NCI-H187 (cell line): Measurements from ENCODE around the gene NR3C2.
A peak's percentile ranks its signal among the peaks of the same experiment; 100 is the strongest.

ENCODE experiments used
- DNase-seq, 2 experiments: peaks; one replicate each; lab custom pipeline; 2025; lab: John Stamatoyannopoulos, UW

The NR3C2 gene

DNA sequence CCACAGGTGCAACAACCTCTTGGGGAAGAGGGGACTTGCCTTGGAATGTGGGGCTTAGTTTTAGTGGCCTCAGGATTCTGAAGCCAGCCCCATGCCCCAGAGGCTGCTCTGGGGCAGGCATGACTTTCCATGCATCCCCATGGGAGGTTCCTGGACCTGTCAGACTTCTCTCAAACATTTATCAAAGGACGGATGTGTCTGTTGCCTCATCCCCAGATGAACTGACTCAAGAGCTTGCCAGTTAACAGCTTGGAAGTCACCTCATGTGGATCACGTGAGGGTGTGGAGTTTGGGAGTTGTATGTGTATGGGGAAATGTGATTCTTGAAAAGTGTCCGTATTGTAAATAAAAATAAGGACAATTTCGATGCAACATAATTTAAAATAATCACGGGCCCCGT is 368.9 kb downstream of the NR3C2 start:
- DNase-seq = no peak

DNA sequence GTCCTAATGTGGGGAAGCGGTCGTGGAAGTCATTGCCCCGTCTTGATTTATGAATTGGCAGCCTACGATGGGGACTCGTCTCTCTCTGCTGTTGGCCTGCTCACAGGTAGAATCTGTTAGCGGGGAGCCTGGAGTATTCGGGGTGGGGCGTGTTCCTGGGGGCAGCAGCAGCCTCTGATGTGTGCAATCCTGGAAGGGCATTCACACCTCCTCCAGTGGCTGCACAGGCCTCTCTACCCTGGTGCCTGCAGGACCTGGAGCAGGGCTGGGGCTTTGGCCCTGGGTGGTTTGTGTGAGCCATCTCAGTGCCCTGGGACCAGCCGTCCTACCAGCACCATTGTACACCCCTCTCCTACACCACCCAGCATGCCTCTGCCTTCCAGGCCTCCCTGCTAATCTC is 369.4 kb downstream of the NR3C2 start:
- no peak for DNase-seq

DNA sequence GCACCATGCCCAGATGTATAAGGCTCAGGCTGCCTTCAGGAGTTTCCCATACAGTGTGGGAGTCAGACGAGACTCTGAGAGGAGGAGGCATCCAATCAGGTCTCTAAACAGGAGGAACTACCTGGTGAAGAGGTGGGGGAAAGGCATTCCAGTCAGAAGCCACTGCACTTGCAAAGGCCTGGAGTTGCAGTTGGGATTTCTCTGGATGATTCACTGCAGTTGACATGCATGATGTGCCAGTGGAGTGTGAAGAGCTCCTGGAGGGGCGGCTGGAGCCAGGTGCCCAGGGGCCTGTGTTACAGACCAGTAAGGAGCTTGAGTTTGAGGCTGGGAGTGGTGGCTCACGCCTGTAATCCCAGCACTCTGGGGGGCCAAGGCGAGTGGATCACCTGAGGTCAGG is 371.2 kb downstream of the NR3C2 start:
- DNase-seq = no peak

DNA sequence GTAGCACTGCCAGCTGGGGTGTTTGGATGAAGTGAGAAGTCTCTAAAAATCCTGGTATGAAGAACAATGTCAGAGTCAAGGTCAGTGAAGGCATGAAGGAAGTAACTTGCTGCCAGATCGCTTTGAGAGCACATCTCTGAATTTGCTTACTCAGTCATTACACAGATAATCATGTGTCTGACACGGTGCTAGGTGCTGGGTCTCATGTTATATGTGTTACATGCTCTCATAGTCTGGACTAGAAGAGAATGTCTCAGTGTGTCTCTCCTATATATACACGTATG is 372.4 kb downstream of the NR3C2 start:
- no peak for DNase-seq

DNA sequence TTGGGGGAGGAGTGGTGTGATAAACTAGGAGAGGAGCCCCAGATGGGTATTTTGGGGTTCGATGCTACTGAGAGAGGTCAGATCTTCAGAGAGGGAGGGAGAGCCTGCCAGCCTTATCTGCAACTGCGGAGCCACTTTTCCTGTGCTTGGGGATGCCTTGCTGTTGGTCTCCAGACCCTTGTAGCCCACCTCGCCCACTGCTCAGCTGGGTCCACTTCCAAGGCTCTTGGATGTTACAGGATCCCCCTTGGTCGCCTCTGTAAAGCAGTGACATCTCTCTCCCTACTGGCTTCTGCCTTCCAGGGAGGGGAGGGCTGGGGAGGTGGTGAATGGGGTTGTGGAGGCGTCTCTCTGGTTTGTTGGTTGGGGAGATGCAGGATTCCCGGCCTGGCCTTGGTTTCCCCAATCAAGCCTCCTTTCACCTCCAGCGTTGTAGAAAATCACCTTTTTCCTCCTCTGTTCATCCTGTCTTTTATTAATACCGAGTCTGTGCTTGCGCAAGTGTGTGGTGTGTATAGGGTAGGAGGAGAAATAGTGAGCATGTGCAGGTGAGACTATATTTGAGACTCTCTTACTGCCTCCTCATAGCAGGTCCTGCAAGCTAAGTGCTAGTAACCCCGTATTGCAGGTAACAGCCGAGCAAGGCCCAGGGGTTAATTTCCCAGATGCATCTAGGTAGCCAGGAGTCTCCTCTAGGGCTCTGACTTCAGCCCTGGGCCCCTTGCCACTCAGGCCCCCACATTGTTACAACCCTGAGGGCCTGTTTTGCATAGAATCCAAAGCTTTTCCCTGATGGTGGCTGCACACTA is 372.9 kb downstream of the NR3C2 start:
- DNase-seq = no peak

DNA sequence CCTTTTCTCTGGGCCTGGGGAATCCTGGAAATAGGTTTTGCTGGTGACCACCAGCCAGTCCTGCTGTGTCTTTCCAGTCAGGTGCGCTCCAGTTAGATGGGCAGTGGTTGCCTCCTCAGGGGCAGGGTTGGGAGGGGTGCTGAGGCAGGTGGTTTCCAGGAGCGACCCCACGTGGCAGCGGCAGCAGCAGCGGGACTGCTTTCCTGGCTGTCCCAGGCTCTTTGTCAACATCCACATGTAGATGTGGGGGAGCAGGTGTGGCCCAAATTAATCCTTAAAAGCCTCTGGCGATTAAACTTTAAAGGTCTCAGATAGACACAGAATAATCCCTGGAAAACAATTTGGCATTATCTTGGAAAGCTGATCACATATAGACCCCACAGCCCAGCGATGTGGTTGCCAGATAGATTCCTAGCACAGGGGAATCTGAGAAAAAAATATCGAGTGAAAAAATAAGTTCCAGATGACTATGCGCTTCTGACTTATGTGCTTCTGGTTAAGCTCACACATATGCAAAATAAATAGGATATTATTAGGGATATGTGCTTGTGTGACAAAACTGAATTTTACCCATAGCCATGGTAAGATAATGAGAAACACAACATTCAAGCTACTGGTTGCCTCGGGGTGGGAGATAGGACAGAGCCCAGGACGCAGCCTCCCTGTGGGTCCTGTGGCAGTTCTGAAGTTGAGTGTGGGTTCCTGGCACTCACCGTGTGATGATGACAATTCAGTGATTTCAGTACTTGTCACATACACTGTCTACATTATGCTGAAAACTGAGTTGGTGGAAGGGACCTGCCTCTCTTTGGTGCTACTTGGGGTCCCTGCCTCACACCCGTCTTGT is 373.9 kb downstream of the NR3C2 start:
- no peak for DNase-seq

DNA sequence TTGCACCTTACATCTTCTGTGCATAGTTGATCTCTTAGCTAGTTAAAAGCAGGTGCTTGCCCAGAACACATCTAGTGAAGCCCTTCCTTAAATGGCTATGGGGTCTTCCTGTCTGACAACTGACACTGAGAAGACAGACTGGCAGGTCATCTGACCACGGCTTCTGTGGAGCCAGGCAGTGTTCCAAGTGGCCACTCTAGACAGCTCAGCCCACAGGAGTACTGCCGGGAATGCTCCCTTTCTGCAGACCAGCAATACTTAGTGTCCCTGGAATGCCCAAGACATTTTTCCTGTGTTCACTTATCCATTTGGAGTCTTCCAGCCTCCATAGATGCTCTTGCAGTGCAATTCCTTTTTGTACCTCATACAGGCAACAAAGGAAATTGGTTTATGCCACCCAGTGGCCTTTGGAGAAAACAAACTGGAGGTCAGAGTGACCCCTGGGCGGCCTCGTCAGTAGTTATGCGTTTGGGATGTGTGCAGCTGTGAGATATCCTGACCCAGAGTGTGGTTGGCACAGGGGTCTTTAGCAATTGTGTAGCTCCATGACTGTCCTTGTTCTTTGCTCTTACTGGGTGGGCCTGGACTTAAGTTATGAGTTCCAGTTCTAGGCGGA is 374.8 kb downstream of the NR3C2 start:
- DNase-seq = no peak

DNA sequence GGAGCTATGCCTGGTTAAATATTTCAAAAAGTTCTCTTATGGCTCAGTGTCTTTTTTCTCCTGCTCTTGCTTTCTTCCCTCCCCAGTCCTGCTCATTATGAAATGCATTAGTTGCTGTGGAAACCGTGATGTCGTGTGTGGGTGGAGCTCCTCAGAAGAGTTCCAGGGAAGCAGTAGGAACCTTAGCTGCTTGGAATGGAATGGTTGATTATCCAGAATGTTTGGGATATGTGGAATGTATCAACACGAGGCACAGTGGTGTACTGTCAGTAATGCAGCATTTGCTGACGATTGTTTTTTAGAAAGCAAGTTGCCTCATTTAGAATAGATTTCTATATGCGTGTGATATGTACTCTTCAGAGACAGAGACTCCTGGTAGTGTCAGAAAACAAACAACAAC is 377.1 kb downstream of the NR3C2 start:
- no peak for DNase-seq

DNA sequence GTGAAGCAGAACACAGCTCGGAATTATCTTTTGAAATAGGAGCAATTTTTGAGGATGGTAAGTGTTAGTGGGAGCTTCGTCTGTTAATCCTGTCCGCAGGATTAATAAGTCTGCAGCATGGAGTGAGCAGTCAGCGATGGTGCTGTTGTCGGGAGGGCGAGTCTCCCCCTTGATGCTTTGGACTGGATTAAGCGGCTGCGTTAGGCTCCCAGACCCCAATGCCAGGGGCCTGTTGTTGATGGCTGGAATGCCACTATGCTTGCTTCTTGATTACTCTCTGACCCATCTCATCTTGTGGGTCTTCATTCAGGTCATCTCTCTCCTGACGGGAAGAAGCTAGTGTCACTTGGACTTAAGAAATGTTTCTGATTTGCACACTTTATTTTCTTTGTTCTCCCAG is 377.8 kb downstream of the NR3C2 start:
- DNase-seq = no peak

DNA sequence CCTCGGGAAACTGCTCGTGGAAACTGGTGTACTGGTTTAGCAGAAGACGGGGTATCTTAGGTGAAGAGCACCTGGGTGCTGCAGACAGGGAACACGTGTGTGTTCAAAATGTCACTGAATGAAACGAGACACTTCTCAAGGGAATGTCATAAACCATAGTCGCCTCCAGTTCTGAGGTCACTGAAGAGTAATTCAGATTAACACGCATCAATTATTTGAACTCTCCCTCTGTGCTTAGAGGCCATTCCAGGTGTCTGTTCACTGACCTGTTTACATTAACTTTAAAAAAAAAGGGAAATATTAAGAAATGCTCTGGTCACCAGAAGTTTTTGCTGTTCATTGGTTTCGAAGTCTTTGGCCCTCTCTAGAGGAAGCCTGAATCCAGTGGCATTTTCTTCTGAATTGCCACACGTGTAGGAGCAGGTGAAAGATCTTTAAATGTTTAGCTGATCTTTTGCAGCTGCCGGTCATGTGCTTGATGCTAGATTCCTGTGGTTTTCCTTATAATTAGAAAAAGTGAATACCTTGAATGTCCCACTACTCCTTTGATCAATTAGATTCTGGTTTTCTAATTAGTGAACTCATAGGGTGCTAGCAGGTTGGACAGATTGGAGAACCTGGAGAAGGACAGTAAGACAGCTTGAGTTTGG is 379.8 kb downstream of the NR3C2 start:
- DNase-seq = no peak

DNA sequence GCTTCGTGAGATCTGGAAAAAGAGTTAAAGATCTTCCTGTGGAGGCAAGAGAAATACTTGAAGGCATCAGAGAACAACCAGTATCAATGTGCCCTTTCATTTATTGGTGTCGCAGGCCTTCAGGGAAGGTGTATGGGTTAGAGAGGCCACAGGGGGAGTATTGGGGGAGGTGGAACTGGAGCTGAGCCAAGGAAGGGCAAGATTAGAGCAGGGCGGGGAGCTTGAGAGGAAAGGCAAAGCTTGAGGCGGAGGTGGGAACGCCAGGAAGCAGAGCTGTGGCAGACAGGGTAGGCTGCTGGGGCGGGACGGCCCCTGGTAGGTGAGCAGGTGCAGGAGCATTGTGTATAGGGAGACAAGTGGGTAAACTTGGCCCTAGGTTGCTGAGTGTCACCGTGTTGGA is 380.4 kb downstream of the NR3C2 start:
- DNase-seq = no peak

DNA sequence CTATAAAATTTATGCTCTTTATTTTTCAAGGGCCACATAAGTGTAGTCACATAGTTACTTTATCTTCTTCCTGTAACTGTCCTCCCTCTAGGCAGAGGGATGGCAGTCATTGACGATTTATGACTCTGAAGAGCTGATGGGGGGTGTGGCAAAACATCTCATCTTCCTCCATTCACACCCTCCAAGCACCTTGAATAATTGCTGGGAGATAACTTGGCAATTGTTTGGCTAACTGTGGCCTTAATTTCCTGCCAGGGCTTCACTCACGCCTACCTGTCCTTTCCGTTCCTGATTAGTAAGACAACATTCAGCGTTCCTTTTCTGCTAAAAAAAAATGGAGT is 381.1 kb downstream of the NR3C2 start:
- DNase-seq = no peak

DNA sequence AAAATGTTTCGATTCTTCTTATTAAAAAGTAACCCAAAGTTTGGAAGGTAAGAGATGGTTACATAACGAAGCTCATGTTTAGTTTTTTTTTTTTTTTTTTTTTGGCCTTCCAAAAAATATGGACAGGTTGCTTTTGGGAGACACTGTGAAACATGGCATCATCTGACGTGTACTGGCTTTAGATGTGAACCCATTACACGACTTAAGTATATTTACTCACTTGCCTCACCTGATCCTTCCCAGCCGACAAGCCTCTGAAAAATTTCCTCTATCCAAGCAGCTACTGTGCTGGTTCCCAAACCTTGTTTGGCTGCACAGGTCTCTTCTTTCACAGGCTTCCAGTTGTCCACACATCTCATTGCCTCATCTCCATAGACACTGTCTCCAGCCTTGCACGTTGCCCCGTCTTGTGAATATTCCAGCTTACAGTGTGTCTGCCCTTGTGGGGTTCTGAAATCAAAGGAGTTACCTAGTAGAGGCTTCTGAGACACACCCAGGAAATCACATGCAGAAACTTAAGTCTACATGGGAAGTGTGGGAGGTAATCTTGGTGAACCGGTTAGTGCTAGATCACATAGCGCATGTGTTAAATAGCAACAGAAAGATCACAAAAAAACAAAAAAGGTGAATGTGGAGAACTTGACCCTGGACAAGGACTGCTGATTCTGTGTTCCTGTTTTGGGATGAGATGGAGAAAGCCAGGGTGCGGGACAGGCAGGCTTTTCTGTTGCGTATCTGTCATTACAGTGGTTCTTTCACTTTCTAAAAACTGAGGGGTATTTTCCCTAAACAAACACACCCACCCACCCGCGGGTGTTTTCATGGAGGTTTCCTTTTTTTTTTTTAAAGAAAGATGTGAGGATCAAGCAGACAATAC is 381.7 kb downstream of the NR3C2 start:
- no peak for DNase-seq

DNA sequence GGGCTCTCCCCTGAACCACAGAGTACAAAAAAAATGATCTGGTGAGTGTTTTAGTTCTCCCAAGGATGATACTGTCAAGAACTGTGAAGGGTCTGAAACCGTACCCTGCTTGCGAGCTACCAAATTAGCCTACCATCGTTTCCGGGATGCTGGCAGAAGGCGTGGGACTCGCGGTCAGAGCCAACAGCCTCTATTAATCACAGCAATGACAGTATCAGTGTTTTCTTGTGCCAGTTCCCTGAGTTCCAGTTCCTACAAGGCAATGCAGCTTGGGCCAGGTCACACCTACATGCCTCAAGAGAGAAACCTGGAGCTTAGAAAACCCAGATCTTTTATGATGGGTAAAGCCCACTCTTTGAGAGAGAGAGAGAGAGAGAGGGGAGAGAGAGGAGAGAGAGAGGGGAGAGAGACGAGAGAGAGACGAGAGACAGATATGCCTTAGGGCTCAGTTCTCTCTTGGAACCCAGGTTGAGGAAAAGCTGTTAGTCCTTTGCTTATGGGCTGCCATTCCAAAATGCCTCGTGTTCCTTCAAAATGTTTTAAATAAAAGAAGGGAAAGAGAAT is 382.5 kb downstream of the NR3C2 start:
- DNase-seq = no peak

DNA sequence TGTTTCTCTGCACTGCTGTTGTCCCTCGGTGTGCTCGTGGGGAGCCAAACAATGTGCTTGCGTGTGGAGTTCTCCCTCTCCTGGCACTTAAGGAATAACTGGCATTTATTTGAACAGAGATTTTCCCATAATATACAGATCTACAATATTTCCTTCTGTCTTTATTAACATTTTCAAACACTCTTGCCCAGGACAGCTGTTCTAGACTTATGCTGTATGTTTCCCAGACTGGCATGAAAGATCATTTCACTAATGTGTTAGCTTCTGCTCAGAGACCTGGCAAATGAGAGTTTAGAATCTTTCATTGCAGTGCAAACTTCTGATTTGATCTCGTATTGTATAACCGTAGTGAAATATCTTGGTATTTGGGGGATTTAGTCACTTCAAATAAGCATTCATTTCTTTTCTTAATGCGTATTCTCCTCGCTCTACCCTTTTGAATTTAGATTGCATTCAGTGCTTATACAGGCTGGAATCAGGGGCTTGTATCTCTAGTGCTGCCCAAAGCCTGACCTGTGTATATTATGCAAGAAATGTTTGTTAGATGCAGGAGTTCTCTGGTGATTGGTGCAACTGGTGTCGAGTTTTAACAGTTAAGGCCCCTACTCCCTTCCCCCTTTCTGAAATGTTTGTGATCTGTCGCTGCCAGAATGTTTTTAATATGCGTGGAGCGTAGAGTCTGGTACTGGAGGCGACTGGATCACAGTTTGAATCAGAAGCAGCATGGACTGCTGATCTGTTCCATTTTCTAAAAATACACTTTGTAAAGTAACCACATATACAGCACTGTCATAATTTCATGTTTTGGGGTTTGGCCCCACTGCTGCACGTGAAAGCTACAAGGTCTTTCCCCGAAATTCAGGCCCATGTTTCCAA is 384.0 kb downstream of the NR3C2 start:
- no peak for DNase-seq

DNA sequence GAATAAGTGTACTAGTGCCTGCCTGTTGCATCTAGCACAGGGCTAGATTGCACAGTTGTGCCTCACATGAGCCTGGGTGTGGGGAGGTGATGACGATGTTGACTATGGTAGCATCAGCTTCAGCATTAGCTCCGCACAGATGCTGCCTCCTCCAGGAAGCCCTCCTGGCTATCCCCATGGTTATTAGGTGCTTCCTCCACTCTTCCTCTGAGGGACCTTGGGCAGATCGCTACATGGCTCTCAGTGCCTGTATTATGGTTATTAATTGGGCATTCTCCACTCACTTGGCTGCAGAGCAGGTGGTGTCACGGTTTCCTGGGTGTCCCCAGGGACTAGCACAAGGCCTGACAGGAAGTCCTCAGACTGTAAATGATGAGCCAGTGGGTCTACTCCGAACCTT is 384.7 kb downstream of the NR3C2 start:
- no peak for DNase-seq

DNA sequence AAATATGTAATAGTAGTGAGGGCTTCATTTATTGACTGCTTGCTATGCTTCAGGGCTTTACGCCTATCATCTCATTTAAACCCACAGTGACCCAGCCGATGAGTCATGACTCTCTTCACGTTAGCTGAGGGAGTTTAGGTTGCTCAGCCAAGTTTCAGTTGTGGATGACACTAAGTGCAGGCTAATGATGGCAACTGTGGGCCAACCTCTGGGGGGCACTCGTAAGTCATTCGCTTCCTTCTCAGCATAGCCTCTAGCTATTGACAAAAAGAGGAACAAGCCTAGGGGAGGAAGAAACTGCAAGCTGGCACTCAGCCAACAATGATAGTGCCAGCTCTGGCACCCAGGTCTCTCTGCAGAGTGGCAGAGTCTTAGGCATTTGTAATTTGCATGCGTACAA is 385.3 kb downstream of the NR3C2 start:
- no peak for DNase-seq

DNA sequence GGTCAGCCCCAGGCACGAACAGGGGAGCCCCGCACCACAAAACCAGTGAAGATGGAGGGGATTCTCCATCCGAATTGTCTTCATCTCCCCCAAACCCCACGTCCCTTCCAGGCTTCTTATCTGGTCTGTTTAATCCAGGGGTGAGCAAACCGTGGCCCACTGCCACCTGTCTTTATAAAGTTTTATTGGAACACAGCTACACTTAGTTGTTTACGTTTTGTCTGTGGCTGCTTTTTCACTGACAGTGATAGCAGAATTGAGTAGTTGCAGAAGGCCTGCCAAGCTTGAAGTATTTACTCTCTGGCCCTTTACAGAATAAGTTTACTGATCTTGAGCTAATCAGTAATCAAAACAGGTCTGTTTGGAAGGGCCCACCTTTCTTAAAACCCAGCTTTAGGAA is 386.4 kb downstream of the NR3C2 start:
- no peak for DNase-seq

DNA sequence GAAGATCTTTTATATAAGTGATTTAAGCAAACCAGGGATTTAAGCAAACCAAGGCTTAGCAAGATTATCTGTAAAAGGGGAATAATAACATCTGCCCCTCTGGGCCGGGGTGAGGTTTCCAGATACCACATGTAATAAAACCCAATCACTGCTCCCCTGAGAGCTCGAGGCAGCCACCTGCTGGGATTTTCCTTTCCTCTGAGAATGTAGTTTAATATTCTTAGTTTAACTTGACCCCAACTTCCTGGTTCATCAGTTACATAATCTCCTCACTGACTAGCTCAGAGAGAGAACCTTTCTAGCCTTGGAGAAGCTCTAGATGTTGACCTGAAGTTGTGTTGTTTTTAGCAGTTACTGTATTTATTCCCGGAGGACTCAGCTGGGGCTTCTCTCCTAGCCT is 387.9 kb downstream of the NR3C2 start:
- no peak for DNase-seq

DNA sequence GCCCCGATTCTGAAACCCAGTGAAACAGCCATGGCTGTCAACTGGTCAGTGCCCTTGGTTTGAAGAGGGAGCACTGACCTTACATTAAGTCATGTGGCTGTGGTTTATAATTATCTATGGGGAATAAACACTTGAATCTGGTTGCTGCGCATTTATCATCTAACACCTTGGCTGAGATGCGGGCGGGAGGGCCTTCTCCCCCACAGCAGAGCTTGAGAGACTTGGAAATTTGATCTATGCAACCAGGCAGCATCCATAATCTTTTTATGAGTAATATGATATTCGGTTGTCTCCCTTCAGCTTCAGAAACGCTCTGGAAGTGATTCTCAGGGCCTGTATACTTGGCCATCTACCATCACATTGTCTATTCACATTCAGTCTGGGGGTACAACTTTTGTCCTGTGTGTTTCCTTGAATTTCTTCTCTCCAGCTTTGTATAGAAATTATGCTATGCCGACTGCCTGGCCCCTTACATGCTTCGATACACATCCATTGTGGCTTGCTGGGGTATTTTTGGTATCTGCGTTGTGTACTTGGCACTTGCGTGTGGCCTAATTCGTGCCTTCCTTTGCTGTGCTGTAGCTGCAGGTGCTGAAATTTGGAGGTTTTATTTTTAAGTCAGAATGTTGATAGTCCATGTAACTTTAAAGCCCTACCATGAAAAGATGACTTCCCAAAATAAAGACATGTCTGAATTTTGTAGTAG is 388.8 kb downstream of the NR3C2 start:
- DNase-seq = peak in 1 of 2 experiments; percentile 25
